Common myeloid progenitor, CD34-positive (primary cell): ENCODE measurements around the gene TWSG1.
"Not testable (repeated sequence)": the region's sequence is repeated elsewhere in the genome, so short reads cannot be mapped to it uniquely, and the experiment has no call there.

ENCODE experiments used
- CTCF ChIA-PET: fragments of 350-600 bp; sonication (Branson Sonifier 250); formaldehyde crosslinking; loops from one replicate; lab custom pipeline; 2021; ENCODE audit warnings: antibody characterized with exemption; lab: Charles Lee
- POLR2A ChIA-PET: fragments of 350-600 bp; sonication (Branson Sonifier 250); formaldehyde crosslinking; loops from one replicate; lab custom pipeline; 2021; ENCODE audit warnings: antibody characterized with exemption; lab: Charles Lee
- DNase-seq, 3 donors: peaks; one replicate each; pipeline versions ENCODE4 v3.0.0 to v3.0.0-alpha.2; 2013
- H3K27ac ChIP-seq, 2 experiments: 1 replicate in 1 of 2; 2 replicates in 1 of 2; pipeline ENCODE4 v1.7.0; 2013; ENCODE audit warnings: inconsistent platforms in 2 of 2, low read length in 2 of 2, mild to moderate bottlenecking in 2 of 2, low read depth in 1 of 2, moderate library complexity in 1 of 2; ENCODE audit not compliant: severe bottlenecking in 2 of 2, insufficient read depth in 1 of 2, poor library complexity in 1 of 2
- H3K27me3 ChIP-seq, 5 experiments: replicated peaks in 2 of 5; 1 replicate in 3 of 5; 2 replicates in 2 of 5; pipeline versions ENCODE4 v1.6.1 to v1.7.0; 2013; ENCODE audit warnings: low read length in 4 of 5, mild to moderate bottlenecking in 2 of 5, moderate library complexity in 2 of 5, inconsistent platforms in 1 of 5; ENCODE audit not compliant: insufficient read depth in 5 of 5, control insufficient read depth in 4 of 5
- H3K36me3 ChIP-seq, 4 experiments: 1 replicate in 2 of 4; 2 replicates in 2 of 4; pipeline versions ENCODE4 v1.6.1 to v1.7.0; 2013; ENCODE audit warnings: low read length in 3 of 4, control low read depth in 1 of 4, mild to moderate bottlenecking in 1 of 4; ENCODE audit not compliant: control insufficient read depth in 4 of 4, insufficient read depth in 4 of 4
- H3K4me1 ChIP-seq, 4 experiments: 1 replicate in 3 of 4; 2 replicates in 1 of 4; pipeline versions ENCODE4 v1.6.1 to v1.7.1; 2013; ENCODE audit warnings: low read length in 3 of 4, mild to moderate bottlenecking in 3 of 4, control low read depth in 1 of 4, inconsistent platforms in 1 of 4, moderate library complexity in 1 of 4; ENCODE audit not compliant: control insufficient read depth in 4 of 4, insufficient read depth in 4 of 4; ENCODE audit errors: control extremely low read depth in 1 of 4
- H3K4me3 ChIP-seq, 7 experiments: 1 replicate in 4 of 7; 2 replicates in 3 of 7; pipeline versions ENCODE4 v1.5.1 to v1.7.0; 2013; ENCODE audit warnings: mild to moderate bottlenecking in 7 of 7, low read length in 6 of 7, moderate library complexity in 6 of 7, inconsistent platforms in 2 of 7, low read depth in 2 of 7, control low read depth in 1 of 7; ENCODE audit not compliant: insufficient read depth in 4 of 7, control insufficient read depth in 1 of 7; ENCODE audit errors: extremely low read depth in 1 of 7
- H3K9me3 ChIP-seq, 5 experiments: 1 replicate in 4 of 5; 2 replicates in 1 of 5; pipeline versions ENCODE4 v1.6.1 to v1.7.1; 2013; ENCODE audit warnings: low read length in 4 of 5, mild to moderate bottlenecking in 2 of 5, inconsistent platforms in 1 of 5, low read depth in 1 of 5, moderate library complexity in 1 of 5; ENCODE audit not compliant: control insufficient read depth in 4 of 5, insufficient read depth in 2 of 5; ENCODE audit errors: control extremely low read depth in 1 of 5
- WGBS: methylation state at CpG from one replicate; pipeline ENCODE4 v1.1.5; 2013; ENCODE audit not compliant: insufficient coverage; 5-methylcytosine and 5-hydroxymethylcytosine counted together

TWSG1 gene

DNA sequence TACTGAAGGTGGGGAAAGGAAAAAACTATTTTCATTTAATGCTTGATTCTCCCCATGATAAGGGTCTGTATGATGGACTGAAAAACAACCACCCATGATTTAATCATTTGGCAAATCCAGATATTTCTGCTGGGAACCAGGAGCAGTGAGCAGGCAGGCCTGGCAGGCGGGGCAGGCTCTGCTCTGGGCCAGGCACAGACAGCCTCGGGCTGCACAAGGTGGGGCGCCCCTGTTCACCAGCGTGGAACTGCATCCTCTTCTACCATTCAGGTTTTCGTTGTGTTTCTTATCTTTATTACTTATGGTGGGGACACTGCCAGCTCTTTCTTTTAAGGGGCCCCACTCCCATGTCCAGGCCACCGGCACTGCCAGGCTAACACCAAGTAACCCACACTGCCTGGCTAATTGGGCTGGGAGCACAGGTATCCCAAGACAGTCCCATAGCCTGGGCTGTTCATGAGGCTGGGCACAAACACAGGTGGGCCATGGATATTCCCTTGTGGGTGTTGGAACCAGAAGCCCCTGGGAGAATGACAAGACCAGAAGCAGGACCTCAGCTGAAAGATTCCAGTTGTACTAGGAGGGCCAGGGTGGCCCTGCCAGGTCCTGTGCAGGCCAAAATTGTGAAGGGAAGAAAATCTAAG is 83.6 kb downstream of the TWSG1 start:
- Histone ChIP-seq H3K4me3 (no peak overlapping the region), H3K9me3 (peaks cover 0 to under 1% (median 0%) of the 10 kb centered on the region in 5 experiments), H3K36me3 (no peaks in the 10 kb centered on the region), H3K27ac (no peak overlapping the region), H3K27me3 (no peaks in the 10 kb centered on the region), H3K4me1 (no peaks in the 10 kb centered on the region)
- WGBS, result 97% methylated on average over 5 of the region's 6 CpGs
- ChIA-PET CTCF (interaction anchor here (0.9 to 1.0 kb wide), 2 partner anchors 9 to 13 kb away, joined by 3 read pairs; no protein-coding TSS in a partner anchor), POLR2A (no interaction called here)
- DNase-seq, result no peak

DNA sequence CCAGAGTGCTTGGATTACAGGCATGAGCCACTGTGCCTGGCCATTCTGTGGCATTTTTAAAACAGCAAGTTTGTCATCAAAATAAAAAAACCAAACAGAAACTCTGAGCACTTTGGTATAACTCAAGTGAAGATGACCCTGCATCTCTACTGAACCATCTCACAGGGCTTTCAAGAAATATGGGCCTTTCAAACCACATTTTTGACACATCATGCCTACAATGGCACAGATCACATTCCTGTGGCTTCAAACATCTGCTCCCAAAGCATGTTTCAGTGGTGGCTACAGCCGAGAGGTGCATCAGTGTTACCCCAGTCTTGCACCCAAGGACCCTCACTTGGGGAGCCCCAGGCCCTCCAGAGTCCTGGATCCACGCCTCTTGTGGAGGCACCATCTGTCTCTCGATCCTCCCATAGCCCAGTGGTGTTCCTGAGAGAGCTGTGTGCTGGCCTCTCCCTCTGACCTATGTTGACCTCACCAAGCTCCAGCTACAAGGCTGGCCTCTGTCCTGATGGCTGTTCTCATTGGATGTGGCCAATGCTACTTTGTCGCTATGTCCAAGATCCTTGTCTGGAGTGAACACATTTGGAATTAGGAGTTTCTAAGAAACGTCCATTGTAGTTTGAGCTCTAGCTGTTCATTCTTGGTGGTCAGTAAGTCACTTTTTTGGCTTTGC is 85.5 kb downstream of the TWSG1 start:
- H3K4me3 ChIP-seq, result no peak overlapping the region
- peaks cover 0 to 14% (median 8%) of the 10 kb centered on the region in 5 experiments for H3K9me3 ChIP-seq
- no peak overlapping the region for H3K27ac ChIP-seq
- H3K4me1 ChIP-seq, result no peaks in the 10 kb centered on the region
- ChIA-PET POLR2A (no interaction called here), CTCF (no interaction called here)
- no peaks in the 10 kb centered on the region for H3K36me3 ChIP-seq
- H3K27me3 ChIP-seq, result no peaks in the 10 kb centered on the region
- no peak for DNase-seq
- WGBS, result 98% methylated on average over 3 of the region's 5 CpGs

DNA sequence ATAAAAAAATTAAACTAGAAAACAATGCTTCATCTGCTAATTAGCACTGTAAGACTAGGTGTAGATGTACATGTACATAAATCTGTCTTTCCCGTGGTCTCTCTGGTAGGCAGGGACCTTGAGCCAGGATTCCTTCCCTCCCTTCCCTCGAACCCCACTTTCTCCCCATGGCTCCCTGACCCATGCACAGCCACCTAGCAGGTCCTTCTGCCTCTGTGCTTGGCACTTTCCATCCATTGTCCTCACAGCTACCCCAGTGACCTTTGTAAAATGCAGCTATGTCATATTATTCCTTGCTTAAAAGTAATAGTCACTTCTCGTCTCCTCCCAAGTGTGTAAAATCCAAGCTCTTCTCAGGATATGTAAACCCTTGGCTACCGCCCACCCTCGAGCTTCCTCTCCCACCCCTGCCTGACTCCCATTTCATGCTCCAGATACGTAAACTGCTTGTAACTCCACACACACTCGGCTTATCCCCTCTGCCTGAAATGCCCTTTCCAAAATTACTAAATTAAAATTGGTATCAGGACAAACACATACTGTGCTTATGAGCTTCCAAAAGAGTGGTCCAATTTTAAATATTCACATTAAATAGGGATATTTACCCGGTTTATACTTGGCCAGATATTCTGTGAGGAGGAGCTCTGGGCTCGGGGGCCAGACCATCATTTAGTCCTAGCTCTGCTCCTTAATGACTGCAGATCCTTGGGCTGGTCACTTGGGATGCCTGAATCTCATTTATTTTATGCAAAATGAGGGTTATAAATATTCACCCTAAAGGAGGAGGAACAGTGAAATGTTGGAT is 86.7 kb downstream of the TWSG1 start:
- Histone ChIP-seq H3K27ac (no peak overlapping the region), H3K9me3 (peaks cover 0 to 15% (median 8%) of the 10 kb centered on the region in 5 experiments), H3K36me3 (no peaks in the 10 kb centered on the region), H3K4me3 (no peak overlapping the region), H3K27me3 (no peaks in the 10 kb centered on the region), H3K4me1 (no peaks in the 10 kb centered on the region)
- CTCF ChIA-PET, result interaction anchor here (0.6 to 0.7 kb wide), 2 partner anchors 13 to 22 kb away, joined by 3 to 4 read pairs; no protein-coding TSS in a partner anchor
- POLR2A ChIA-PET, result no interaction called here
- DNase-seq, result no peak
- WGBS, result 97% methylated on average over 8 of the region's 9 CpGs

DNA sequence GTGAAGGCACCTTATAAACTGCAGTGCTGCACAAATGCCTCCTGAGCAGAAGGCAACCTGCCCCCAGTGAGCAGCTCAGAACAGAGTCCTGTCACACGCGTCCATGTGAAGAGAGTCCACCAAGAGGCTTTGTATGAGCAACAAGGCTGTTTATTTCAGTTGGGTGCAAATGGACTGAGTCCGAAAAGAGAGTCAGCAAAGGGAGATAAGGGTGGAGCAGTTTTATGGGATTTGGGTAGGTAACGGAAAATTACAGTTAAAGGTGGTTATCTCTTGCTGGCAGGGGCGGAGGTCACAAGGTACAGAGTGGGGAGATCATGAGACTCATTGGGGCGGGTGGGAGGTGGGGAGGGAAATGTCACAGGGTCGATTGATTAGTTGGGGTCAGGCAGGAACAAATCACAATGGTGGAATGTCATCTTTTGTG is 87.3 kb downstream of the TWSG1 start:
- H3K36me3 ChIP-seq, result no peaks in the 10 kb centered on the region
- 97% methylated on average over 6 of the region's 7 CpGs for WGBS
- no peak overlapping the region for H3K27ac ChIP-seq
- no peaks in the 10 kb centered on the region for H3K27me3 ChIP-seq
- no peak for DNase-seq
- CTCF ChIA-PET, result no interaction called here
- H3K9me3 ChIP-seq, result peaks cover 0 to 15% (median 8%) of the 10 kb centered on the region in 5 experiments
- no peaks in the 10 kb centered on the region for H3K4me1 ChIP-seq
- POLR2A ChIA-PET, result no interaction called here
- H3K4me3 ChIP-seq, result no peak overlapping the region

DNA sequence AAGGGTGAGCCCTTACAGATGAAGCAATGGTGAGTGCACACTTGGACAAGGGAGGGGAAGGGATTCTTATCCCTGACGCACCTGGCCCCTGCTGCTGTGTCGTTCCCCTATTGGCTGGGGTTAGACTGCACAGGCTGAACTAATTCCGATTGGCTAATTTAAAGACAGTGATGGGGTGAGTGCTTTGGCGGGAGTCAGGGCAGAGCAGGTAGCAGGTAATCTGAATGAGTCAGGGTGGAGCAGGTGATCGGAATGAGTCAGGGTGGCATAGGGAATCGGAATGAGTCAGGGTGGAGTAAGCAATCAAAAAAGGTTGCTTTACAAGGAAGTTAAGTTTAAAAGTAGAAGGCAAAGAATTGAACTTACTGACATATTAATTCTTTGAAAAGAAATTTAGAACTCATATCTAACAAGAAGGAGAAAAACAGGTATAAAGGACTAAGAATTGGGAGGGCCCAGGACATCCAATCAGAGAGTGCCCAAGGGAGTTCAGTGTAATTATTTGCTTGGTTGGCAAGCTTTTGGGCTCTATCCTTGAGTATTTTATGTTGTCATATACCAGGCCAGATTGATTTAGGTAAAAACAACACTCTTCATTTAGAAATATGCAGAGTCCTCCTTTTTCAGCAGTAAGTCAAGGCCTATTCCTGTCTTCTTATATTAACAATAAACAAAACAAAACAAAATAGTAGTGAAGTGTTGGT is 88.4 kb downstream of the TWSG1 start:
- no peak for DNase-seq
- CTCF ChIA-PET, result no interaction called here

DNA sequence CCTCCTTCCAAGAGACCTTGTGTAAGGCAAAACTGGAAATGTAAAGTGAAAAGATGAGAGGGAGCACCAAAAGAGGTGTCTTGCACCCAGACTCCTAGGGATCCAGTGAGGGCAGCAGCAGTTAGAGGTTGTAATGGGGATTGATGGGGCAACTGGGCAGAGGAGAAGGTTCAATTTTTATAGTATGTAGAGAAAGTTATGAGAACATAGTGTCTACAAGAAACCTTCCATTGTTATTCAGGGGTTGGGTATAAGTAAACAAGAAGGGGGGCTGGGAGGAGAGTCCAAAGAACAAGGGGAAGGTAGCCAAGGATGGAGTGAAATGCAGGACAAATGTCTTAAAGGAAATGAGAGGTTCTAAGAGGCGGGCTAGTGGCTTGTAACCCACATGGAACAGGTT is 89.1 kb downstream of the TWSG1 start:
- H3K4me1 ChIP-seq, CTCF ChIA-PET: not testable (repeated sequence)
- 100% methylated on average over 1 of the region's 1 CpG for WGBS

More for the DNA sequence above, 88.4 kb downstream of the TWSG1 start:
- no peak overlapping the region for H3K4me3 ChIP-seq
- H3K27me3 ChIP-seq, result no peaks in the 10 kb centered on the region
- WGBS, result 95% methylated on average over 5 of the region's 6 CpGs
- POLR2A ChIA-PET, result no interaction called here
- H3K4me1 ChIP-seq, result no peaks in the 10 kb centered on the region
- peaks cover 0 to 15% (median 8%) of the 10 kb centered on the region in 5 experiments for H3K9me3 ChIP-seq
- H3K27ac ChIP-seq, result no peak overlapping the region
- H3K36me3 ChIP-seq, result no peaks in the 10 kb centered on the region

More for the DNA sequence above, 89.1 kb downstream of the TWSG1 start:
- H3K27ac ChIP-seq, DNase-seq, POLR2A ChIA-PET, H3K27me3 ChIP-seq, H3K36me3 ChIP-seq, H3K4me3 ChIP-seq: not testable (repeated sequence)
- H3K9me3 ChIP-seq, result peaks cover 0 to 15% (median 8%) of the 10 kb centered on the region in 5 experiments
